Thyroid gland (tissue), 4 donors: ENCODE measurements around the gene AKR1B1. TPM values are rescaled to one million over a fixed set of nuclear protein-coding genes. Genes with fewer than 3 reads are reported as not detected.

ENCODE experiments used
- DNase-seq, 2 donors: peaks; one replicate each; pipeline ENCODE4 v3.0.0-alpha.2; 2019
- H3K27ac ChIP-seq, 3 donors: fragments of 200-600 bp; sonication (generic); 1 replicate in 2 of 3; 2 replicates in 1 of 3; pipeline ENCODE4 v1.5.1; 2016 to 2019; ENCODE audit warnings: mild to moderate bottlenecking in 1 of 3, moderate library complexity in 1 of 3
- H3K27me3 ChIP-seq: fragments of 200-600 bp; sonication (generic); one replicate; pipeline ENCODE4 v1.5.1; 2019
- H3K36me3 ChIP-seq, 2 donors: fragments of 200-600 bp; sonication (generic); one replicate each; pipeline ENCODE4 v1.5.1; 2016 to 2019
- H3K4me1 ChIP-seq, 2 donors: fragments of 200-600 bp; sonication (generic); one replicate each; pipeline ENCODE4 v1.5.1; 2017 to 2019
- H3K4me3 ChIP-seq, 3 donors: fragments of 200-600 bp; sonication (generic); replicated peaks in 1 of 3; 1 replicate in 2 of 3; 2 replicates in 1 of 3; pipeline ENCODE4 v1.5.1; 2016; ENCODE audit warnings: mild to moderate bottlenecking in 1 of 3
- H3K9me3 ChIP-seq: fragments of 200-600 bp; sonication (generic); one replicate; pipeline ENCODE4 v1.5.1; 2017
- CTCF ChIP-seq, 6 experiments: fragments of 200-600 bp in 3 of 6; fragments of 450-650 bp in 3 of 6; sonication (generic) in 3 of 6; IDR thresholded peaks; one replicate each; pipeline ENCODE4 v1.5.1; 2016 to 2019; ENCODE audit warnings: antibody characterized with exemption in 6 of 6, mild to moderate bottlenecking in 2 of 6, inconsistent platforms in 1 of 6, moderate library complexity in 1 of 6
- POLR2A ChIP-seq, 2 donors: fragments of 450-650 bp; IDR thresholded peaks; one replicate each; pipeline ENCODE4 v1.6.1; 2017; ENCODE audit warnings: antibody characterized with exemption in 2 of 2, mild to moderate bottlenecking in 2 of 2, moderate library complexity in 1 of 2
- WGBS, 2 donors: methylation state at CpG; one replicate each; pipeline ENCODE4 v1.1.5; 2017; 5-methylcytosine and 5-hydroxymethylcytosine counted together
- intact Hi-C: fragments of 100-400 bp; cut with DNase I; formaldehyde crosslinking; loops from one replicate; pipeline ENCODE4 v1.15.1; 2023
- total RNA-seq, 4 donors: library from RNA; depleted of rRNA; stranded (reverse); fragments of >200 nt; gene quantifications; one replicate each; pipeline ENCODE4 v1.2.3, GENCODE V29; 2016

The AKR1B1 gene
- total RNA-seq, 4 donors from 2014 or later: 39.4 to 103 (median 63.0) TPM

GRCh38 chr7:134478707-134479106 is 19.8 kb upstream of the AKR1B1 start:
- no peaks in the 10 kb centered on the region for H3K36me3 ChIP-seq
- DNase-seq: no peak
- TF ChIP-seq POLR2A (IDR thresholded peaks at IDR 0.05): no peak
- TF ChIP-seq CTCF (IDR thresholded peaks at IDR 0.05): no peak
- WGBS, 2 donors: 85 to 95% methylated on average over 2 of the region's 2 CpGs
- no peaks in the 10 kb centered on the region for H3K27me3 ChIP-seq
- H3K9me3 ChIP-seq: no peaks in the 10 kb centered on the region
- intact Hi-C loops: no loop called here
- H3K4me1 ChIP-seq: no peaks in the 10 kb centered on the region
- no peak overlapping the region for H3K27ac ChIP-seq
- no peak overlapping the region for H3K4me3 ChIP-seq

GRCh38 chr7:134477954-134478353 is 19.1 kb upstream of the AKR1B1 start:
- TF ChIP-seq CTCF (IDR thresholded peaks at IDR 0.05) (no peak), POLR2A (IDR thresholded peaks at IDR 0.05) (no peak)
- intact Hi-C loops: no loop called here
- no peak overlapping the region for H3K27ac ChIP-seq
- no peaks in the 10 kb centered on the region for H3K4me1 ChIP-seq
- 57 to 78% methylated on average over 2 of the region's 2 CpGs for WGBS, 2 donors
- DNase-seq: no peak
- H3K9me3 ChIP-seq: no peaks in the 10 kb centered on the region
- H3K36me3 ChIP-seq: no peaks in the 10 kb centered on the region
- no peaks in the 10 kb centered on the region for H3K27me3 ChIP-seq
- H3K4me3 ChIP-seq: no peak overlapping the region

- no peak overlapping the region for H3K27ac ChIP-seq
- H3K4me1 ChIP-seq: no peaks in the 10 kb centered on the region
- TF ChIP-seq CTCF (IDR thresholded peaks at IDR 0.05) (no peak), POLR2A (IDR thresholded peaks at IDR 0.05) (no peak)
- no peak for DNase-seq
- no peaks in the 10 kb centered on the region for H3K36me3 ChIP-seq
- H3K4me3 ChIP-seq: no peak overlapping the region
- no peaks in the 10 kb centered on the region for H3K27me3 ChIP-seq
- intact Hi-C loops: no loop called here
- H3K9me3 ChIP-seq: no peaks in the 10 kb centered on the region
Measured at GRCh38 chr7:134476044-134476443, 17.1 kb upstream of the AKR1B1 start.

GRCh38 chr7:134474828-134475227 is 15.9 kb upstream of the AKR1B1 start:
- no peak overlapping the region for H3K4me3 ChIP-seq
- DNase-seq: no peak
- TF ChIP-seq POLR2A (IDR thresholded peaks at IDR 0.05) (no peak), CTCF (IDR thresholded peaks at IDR 0.05) (no peak)
- no peaks in the 10 kb centered on the region for H3K36me3 ChIP-seq
- H3K27me3 ChIP-seq: no peaks in the 10 kb centered on the region
- intact Hi-C loops: no loop called here
- 85 to 98% methylated on average over 1 of the region's 1 CpG for WGBS, 2 donors
- no peaks in the 10 kb centered on the region for H3K9me3 ChIP-seq
- no peak overlapping the region for H3K27ac ChIP-seq
- H3K4me1 ChIP-seq: no peaks in the 10 kb centered on the region

GRCh38 chr7:134473861-134474291 is 15.0 kb upstream of the AKR1B1 start:
- H3K27ac ChIP-seq: no peak overlapping the region
- WGBS, 2 donors: 62 to 69% methylated on average over 6 of the region's 6 CpGs

More at GRCh38 chr7:134473861-134474291, 15.0 kb upstream of the AKR1B1 start:
- TF ChIP-seq POLR2A (IDR thresholded peaks at IDR 0.05) (no peak), CTCF (IDR thresholded peaks at IDR 0.05) (no peak)
- no peak for DNase-seq
- intact Hi-C loops: no loop called here
- Histone ChIP-seq H3K27me3 (no peaks in the 10 kb centered on the region), H3K4me1 (no peaks in the 10 kb centered on the region), H3K4me3 (no peak overlapping the region), H3K36me3 (no peaks in the 10 kb centered on the region), H3K9me3 (no peaks in the 10 kb centered on the region)
